ENCODE measurements around the gene SLC1A5. TPM values are rescaled to one million over a fixed set of nuclear protein-coding genes. Genes with fewer than 3 reads are reported as not detected.
A peak's percentile ranks its signal among the peaks of the same experiment; 100 is the strongest.

The SLC1A5 gene
- total RNA-seq, 1 experiment from 2014 or later, result 284 TPM

DNA sequence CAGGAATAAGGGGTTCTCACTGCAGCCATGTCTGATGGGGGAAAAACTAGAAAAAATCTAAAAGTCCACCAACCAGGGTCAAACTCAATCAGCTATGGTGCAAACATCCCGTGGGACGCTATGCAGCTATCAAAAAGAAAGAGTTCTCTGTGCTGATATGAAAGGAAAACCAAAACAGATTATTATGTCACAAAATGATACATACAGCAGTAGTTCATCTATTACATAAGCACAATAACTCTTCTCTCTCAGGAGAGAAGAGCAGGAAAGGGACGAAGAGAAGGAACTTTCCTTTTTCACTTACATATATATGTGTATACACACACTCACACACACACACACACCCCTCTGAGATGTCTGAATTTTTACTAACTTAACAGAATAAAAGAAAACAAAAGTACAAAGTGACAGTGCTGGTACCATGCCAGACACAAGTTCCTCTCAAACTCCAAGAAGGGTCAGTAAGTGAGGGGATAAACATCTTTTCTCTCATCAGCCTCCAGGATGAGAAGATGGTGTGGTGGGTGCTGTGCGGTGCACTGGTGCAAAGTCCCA is 45.4 kb downstream of the SLC1A5 start:
- peaks cover 17% of the 10 kb centered on the region; the same call in 1 of the 2 replicates for H4K20me1 ChIP-seq (ENCODE audit: insufficient read depth)
- ChIA-PET POLR2A (interaction anchor here (1.9 kb wide), 1 partner anchor 28 kb away, joined by 4 read pairs; no protein-coding TSS in a partner anchor), RAD21 (ENCODE audit: low non-redundant PET in 1 of 2, low total read pairs in 2 of 2, uncharacterized antibody in 2 of 2, unreplicated experiment in 2 of 2) (no interaction called here), CTCF (no interaction called here)
- no peaks in the 10 kb centered on the region for H3K27me3 ChIP-seq (ENCODE audit: insufficient read depth, low read length)
- H2AFZ ChIP-seq (ENCODE audit: low read depth, low read length, poor library complexity, severe bottlenecking), result no peak overlapping the region
- DNase-seq (ENCODE audit: low read depth, low spot score) (no peak), ATAC-seq (no peak)
- peaks cover 81% of the 10 kb centered on the region for H3K79me2 ChIP-seq (ENCODE audit: insufficient read depth, low read length)
- no peaks in the 10 kb centered on the region for H3K9me3 ChIP-seq (ENCODE audit: control insufficient read depth in 1 of 2, insufficient read depth in 1 of 2, low read depth in 1 of 2, low read length in 2 of 2)
- BruUV-seq (replicated peaks), result TSS peak; percentile 25
- intact Hi-C loops (cut with micrococcal nuclease), result no loop called here
- H3K4me1 ChIP-seq (ENCODE audit: control insufficient read depth in 1 of 2, insufficient read depth in 2 of 2, low read length in 2 of 2), result peaks cover 5 to 20% of the 10 kb centered on the region in 2 experiments
- no peak for TF ChIP-seq JUND (IDR thresholded peaks at IDR 0.05)
- no peak for TF ChIP-seq RAD21 (IDR thresholded peaks at IDR 0.05; ENCODE audit: low read depth)
- no peak for TF ChIP-seq TCF7L2 (IDR thresholded peaks at IDR 0.05; ENCODE audit: borderline replicate concordance, extremely low read depth, insufficient read depth, insufficient read length)
- TF ChIP-seq, protein P1, sequence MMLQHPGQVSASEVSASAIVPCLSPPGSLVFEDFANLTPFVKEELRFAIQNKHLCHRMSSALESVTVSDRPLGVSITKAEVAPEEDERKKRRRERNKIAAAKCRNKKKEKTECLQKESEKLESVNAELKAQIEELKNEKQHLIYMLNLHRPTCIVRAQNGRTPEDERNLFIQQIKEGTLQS (IDR thresholded peaks at IDR 0.05), result no peak
- TF ChIP-seq ELF1 (IDR thresholded peaks at IDR 0.05; ENCODE audit: borderline replicate concordance, low read depth), result no peak
- TF ChIP-seq EGR1 (IDR thresholded peaks at IDR 0.05; ENCODE audit: low read depth), result no peak
- no peak for TF ChIP-seq POLR2A (IDR thresholded peaks at IDR 0.05; ENCODE audit: borderline replicate concordance, extremely low read depth, insufficient read depth, insufficient read length)
- no peak for TF ChIP-seq CBX3 (IDR thresholded peaks at IDR 0.05; ENCODE audit: low read depth)
- TF ChIP-seq, protein P2, sequence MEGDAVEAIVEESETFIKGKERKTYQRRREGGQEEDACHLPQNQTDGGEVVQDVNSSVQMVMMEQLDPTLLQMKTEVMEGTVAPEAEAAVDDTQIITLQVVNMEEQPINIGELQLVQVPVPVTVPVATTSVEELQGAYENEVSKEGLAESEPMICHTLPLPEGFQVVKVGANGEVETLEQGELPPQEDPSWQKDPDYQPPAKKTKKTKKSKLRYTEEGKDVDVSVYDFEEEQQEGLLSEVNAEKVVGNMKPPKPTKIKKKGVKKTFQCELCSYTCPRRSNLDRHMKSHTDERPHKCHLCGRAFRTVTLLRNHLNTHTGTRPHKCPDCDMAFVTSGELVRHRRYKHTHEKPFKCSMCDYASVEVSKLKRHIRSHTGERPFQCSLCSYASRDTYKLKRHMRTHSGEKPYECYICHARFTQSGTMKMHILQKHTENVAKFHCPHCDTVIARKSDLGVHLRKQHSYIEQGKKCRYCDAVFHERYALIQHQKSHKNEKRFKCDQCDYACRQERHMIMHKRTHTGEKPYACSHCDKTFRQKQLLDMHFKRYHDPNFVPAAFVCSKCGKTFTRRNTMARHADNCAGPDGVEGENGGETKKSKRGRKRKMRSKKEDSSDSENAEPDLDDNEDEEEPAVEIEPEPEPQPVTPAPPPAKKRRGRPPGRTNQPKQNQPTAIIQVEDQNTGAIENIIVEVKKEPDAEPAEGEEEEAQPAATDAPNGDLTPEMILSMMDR (IDR thresholded peaks at IDR 0.05 in 2 of 3, conservative IDR thresholded peaks at IDR 0.05 in 1 of 3; ENCODE audit: borderline replicate concordance in 1 of 3, insufficient read depth in 1 of 3, low read depth in 2 of 3, low read length in 2 of 3), result no peak
- TF ChIP-seq SIN3A (IDR thresholded peaks at IDR 0.05; ENCODE audit: low read depth), result no peak
- no peak for TF ChIP-seq YY1 (IDR thresholded peaks at IDR 0.05; ENCODE audit: extremely low read depth, insufficient replicate concordance, low read depth, low read length)
- TF ChIP-seq FOSL1 (IDR thresholded peaks at IDR 0.05; ENCODE audit: low read depth), result no peak
- no peak for TF ChIP-seq ZFX (IDR thresholded peaks at IDR 0.05)
- H3K9ac ChIP-seq (ENCODE audit: low read length), result no peak overlapping the region
- H3K27ac ChIP-seq (ENCODE audit: low read depth, low read length), result no peak overlapping the region
- no peak overlapping the region for H3K4me3 ChIP-seq (replicated peaks in 1 of 2; ENCODE audit: low read depth in 1 of 2, low read length in 2 of 2)
- peaks cover 4 to 15% of the 10 kb centered on the region in 2 experiments; a peak in 3 of 4 replicates for H3K36me3 ChIP-seq (ENCODE audit: control insufficient read depth in 1 of 2, insufficient read depth in 2 of 2, low read length in 2 of 2)
- H3K9me2 ChIP-seq (ENCODE audit: insufficient read depth), result no peaks in the 10 kb centered on the region
- no peak overlapping the region for H3K4me2 ChIP-seq (ENCODE audit: low read length)

Measured in HCT116 (cell line).